Smooth muscle cell (in vitro differentiated cells): ENCODE data around the gene EMC10. TPM values are rescaled to one million over a fixed set of nuclear protein-coding genes. Genes with fewer than 3 reads are reported as not detected.

ENCODE experiments used
- DNase-seq: peaks from one replicate; lab custom pipeline; 2025; ENCODE audit not compliant: unreplicated experiment; lab: John Stamatoyannopoulos, UW
- H2AFZ ChIP-seq: fragments of 200-600 bp; sonication (generic); 2 replicates; pipeline ENCODE4 v1.6.0; 2016; ENCODE audit warnings: antibody characterized with exemption, low read depth, mild to moderate bottlenecking
- H3F3A ChIP-seq: fragments of 200-600 bp; sonication (generic); 2 replicates; pipeline ENCODE4 v1.6.0; 2017; ENCODE audit warnings: antibody characterized with exemption, low read depth
- H3K27ac ChIP-seq: fragments of 200-600 bp; sonication (generic); 2 replicates; pipeline ENCODE4 v1.5.1; 2016; ENCODE audit warnings: low read depth, mild to moderate bottlenecking
- H3K27me3 ChIP-seq: fragments of 200-600 bp; sonication (generic); 2 replicates; pipeline ENCODE4 v1.6.1; 2016; ENCODE audit warnings: low read depth, mild to moderate bottlenecking
- H3K36me3 ChIP-seq: fragments of 200-600 bp; sonication (generic); 2 replicates; pipeline ENCODE4 v1.5.1; 2016; ENCODE audit warnings: low read depth
- H3K4me1 ChIP-seq: fragments of 200-600 bp; sonication (generic); 2 replicates; pipeline ENCODE4 v1.5.1; 2016; ENCODE audit warnings: low read depth
- H3K4me2 ChIP-seq: fragments of 200-600 bp; sonication (generic); 2 replicates; pipeline ENCODE4 v1.6.0; 2016; ENCODE audit warnings: mild to moderate bottlenecking
- H3K4me3 ChIP-seq: fragments of 200-600 bp; sonication (generic); 2 replicates; pipeline ENCODE4 v1.5.1; 2016; ENCODE audit warnings: mild to moderate bottlenecking
- H3K79me2 ChIP-seq: fragments of 200-600 bp; sonication (generic); 2 replicates; pipeline ENCODE4 v1.6.0; 2016; ENCODE audit warnings: low read depth, mild to moderate bottlenecking
- H3K9ac ChIP-seq: fragments of 200-600 bp; sonication (generic); 2 replicates; pipeline ENCODE4 v1.6.0; 2016; ENCODE audit warnings: low read depth
- H3K9me3 ChIP-seq: fragments of 200-600 bp; sonication (generic); replicated peaks from 2 replicates; pipeline ENCODE4 v1.5.1; 2016; ENCODE audit warnings: low read depth
- H4K20me1 ChIP-seq: fragments of 200-600 bp; sonication (generic); 2 replicates; pipeline ENCODE4 v1.6.0; 2016; ENCODE audit warnings: low read depth
- CTCF ChIP-seq: fragments of 200-600 bp; sonication (generic); IDR thresholded peaks from 2 replicates; pipeline ENCODE4 v1.5.1; 2017; ENCODE audit warnings: borderline replicate concordance, mild to moderate bottlenecking, antibody characterized with exemption; ENCODE audit not compliant: insufficient read depth, poor library complexity, severe bottlenecking
- WGBS: methylation state at CpG from one replicate; pipeline ENCODE4 v1.1.7; 2016; ENCODE audit warnings: low lambda C conversion rate; 5-methylcytosine and 5-hydroxymethylcytosine counted together
- polyA plus RNA-seq: library from polyadenylated mRNA; unstranded; fragments of >200 nt; fragmentation: Nextera tagmentation; extraction: Ambion mirVana; gene quantifications from 2 replicates; pipeline ENCODE4 v1.2.1, GENCODE V29; 2016
- total RNA-seq: library from RNA; depleted of rRNA; stranded (reverse); fragments of >200 nt; gene quantifications from 2 replicates; pipeline ENCODE4 v1.2.3, GENCODE V29; 2014

Gene EMC10
- total and polyA plus RNA-seq, 2 experiments from 2014 or later = 18.0 to 51.7 TPM

- Histone ChIP-seq H3F3A (peaks cover 6% of the 10 kb centered on the region), H3K27ac (no peak overlapping the region), H3K9ac (no peak overlapping the region), H3K9me3 (no peaks in the 10 kb centered on the region), H3K36me3 (no peaks in the 10 kb centered on the region), H3K4me1 (peaks cover 7% of the 10 kb centered on the region), H3K27me3 (no peaks in the 10 kb centered on the region), H3K79me2 (peaks cover 16% of the 10 kb centered on the region), H2AFZ (no peak overlapping the region), H4K20me1 (peaks cover 24% of the 10 kb centered on the region), H3K4me2 (peak overlapping the region; percentile 98), H3K4me3 (peak overlapping the region; percentile 97)
- no peak for TF ChIP-seq CTCF
- 94% methylated on average over 17 of the region's 17 CpGs for WGBS
- DNase-seq = no peak
Measured at GRCh38 chr19:50477751-50478515, 1.6 kb downstream of the EMC10 start.

GRCh38 chr19:50478901-50479715 is 2.8 kb downstream of the EMC10 start:
- 87% methylated on average over 19 of the region's 19 CpGs for WGBS
- H3K27ac ChIP-seq = no peak overlapping the region

GRCh38 chr19:50479761-50480251 is 3.5 kb downstream of the EMC10 start:
- no peak overlapping the region for H3K27ac ChIP-seq
- no peak overlapping the region for H3K4me2 ChIP-seq
- no peaks in the 10 kb centered on the region for H3K36me3 ChIP-seq
- no peak for DNase-seq
- TF ChIP-seq CTCF = no peak
- no peaks in the 10 kb centered on the region for H3K9me3 ChIP-seq
- H3K79me2 ChIP-seq = peaks cover 16% of the 10 kb centered on the region
- WGBS = 97% methylated on average over 13 of the region's 16 CpGs
- H3F3A ChIP-seq = peaks cover 6% of the 10 kb centered on the region
- H3K4me3 ChIP-seq = no peak overlapping the region
- H3K9ac ChIP-seq = no peak overlapping the region
- H3K4me1 ChIP-seq = peaks cover 7% of the 10 kb centered on the region
- no peaks in the 10 kb centered on the region for H3K27me3 ChIP-seq
- no peak overlapping the region for H2AFZ ChIP-seq
- H4K20me1 ChIP-seq = peaks cover 24% of the 10 kb centered on the region

More at GRCh38 chr19:50478901-50479715, 2.8 kb downstream of the EMC10 start:
- no peaks in the 10 kb centered on the region for H3K9me3 ChIP-seq
- peaks cover 6% of the 10 kb centered on the region for H3F3A ChIP-seq
- H4K20me1 ChIP-seq = peaks cover 24% of the 10 kb centered on the region
- peaks cover 7% of the 10 kb centered on the region for H3K4me1 ChIP-seq
- H2AFZ ChIP-seq = no peak overlapping the region
- H3K27me3 ChIP-seq = no peaks in the 10 kb centered on the region
- H3K4me2 ChIP-seq = no peak overlapping the region
- H3K36me3 ChIP-seq = no peaks in the 10 kb centered on the region
- no peak overlapping the region for H3K9ac ChIP-seq
- H3K4me3 ChIP-seq = no peak overlapping the region
- DNase-seq = no peak
- peak; percentile 39 for TF ChIP-seq CTCF
- H3K79me2 ChIP-seq = peaks cover 16% of the 10 kb centered on the region
